Stimulated activated CD4-positive, alpha-beta T cell treated with anti-CD3 and anti-CD28 coated beads, Interleukin-12 subunit alpha, Interleukin-12 subunit beta, amount 100 ng/mL, for 4 hours (primary cell): ENCODE measurements around the gene NLGN1.

Experiments
- DNase-seq: peaks from one replicate; pipeline ENCODE4 v3.0.0-alpha.2; 2020

NLGN1 gene

GRCh38 chr3:174321548-174321947, 924.0 kb downstream of the NLGN1 start:
- no peak for DNase-seq

GRCh38 chr3:174322789-174323188, 925.2 kb downstream of the NLGN1 start:
- DNase-seq, result no peak

- DNase-seq, result no peak
Measured at GRCh38 chr3:174325171-174325570, 927.6 kb downstream of the NLGN1 start.

- no peak for DNase-seq
Measured at GRCh38 chr3:174325834-174326700, 928.5 kb downstream of the NLGN1 start.

GRCh38 chr3:174329321-174329720, 931.8 kb downstream of the NLGN1 start:
- no peak for DNase-seq

GRCh38 chr3:174330303-174330702, 932.8 kb downstream of the NLGN1 start:
- no peak for DNase-seq

GRCh38 chr3:174331095-174331800, 933.7 kb downstream of the NLGN1 start:
- no peak for DNase-seq

- no peak for DNase-seq
Measured at GRCh38 chr3:174332391-174332790, 934.8 kb downstream of the NLGN1 start.

- DNase-seq, result no peak
Measured at GRCh38 chr3:174333640-174334039, 936.1 kb downstream of the NLGN1 start.

- DNase-seq, result no peak
Measured at GRCh38 chr3:174334111-174334510, 936.6 kb downstream of the NLGN1 start.

GRCh38 chr3:174335324-174335723, 937.8 kb downstream of the NLGN1 start:
- DNase-seq, result no peak

GRCh38 chr3:174335910-174336309, 938.4 kb downstream of the NLGN1 start:
- DNase-seq, result no peak
